ENCODE results near the gene ABO. TPM values are rescaled to one million over a fixed set of nuclear protein-coding genes. Genes with fewer than 3 reads are reported as not detected.

Gene ABO
- total RNA-seq, 2 experiments from 2014 or later = 0.19 to 0.31 TPM

GRCh38 chr9:133256136-133256461, 18.9 kb downstream of the ABO start:
- Mint-ChIP-seq H3K27ac (no peak overlapping the region), H3K9me3 (no peaks in the 10 kb centered on the region), H3K4me1 (ENCODE audit: low read depth) (peaks cover 7% of the 10 kb centered on the region), H3K27me3 (peaks cover 6% of the 10 kb centered on the region), H3K36me3 (ENCODE audit: low read depth) (no peaks in the 10 kb centered on the region), H3K4me3 (no peak overlapping the region)
- ChIA-PET CTCF (no interaction called here), POLR2A (no interaction called here)
- Histone ChIP-seq H3K4me3 (ENCODE audit: low read length) (no peak overlapping the region), H3K36me3 (ENCODE audit: insufficient read depth, low read length) (no peaks in the 10 kb centered on the region), H3K4me1 (ENCODE audit: insufficient read depth, low read length) (peaks cover 12% of the 10 kb centered on the region), H3K9me3 (ENCODE audit: control insufficient read depth in 1 of 2, insufficient read depth in 1 of 2, low read length in 2 of 2) (peaks cover 0 to 10% of the 10 kb centered on the region in 2 experiments), H3K27ac (ENCODE audit: low read depth in 1 of 2, low read length in 2 of 2) (no peak overlapping the region), H3K27me3 (ENCODE audit: control insufficient read depth in 1 of 2, insufficient read depth in 2 of 2, low read length in 2 of 2) (no peaks in the 10 kb centered on the region)
- no peak for TF ChIP-seq CTCF (IDR thresholded peaks at IDR 0.05)
- intact Hi-C loops (cut with DNase I, micrococcal nuclease) = no loop called here
- no peak for ATAC-seq (ENCODE audit: poor library complexity)
- no peak for DNase-seq

- ChIA-PET POLR2A (no interaction called here), CTCF (no interaction called here)
- H3K27ac ChIP-seq (ENCODE audit: low read depth in 1 of 2, low read length in 2 of 2) = no peak overlapping the region
- Mint-ChIP-seq H3K36me3 (ENCODE audit: low read depth) (no peaks in the 10 kb centered on the region), H3K27me3 (peaks cover 4% of the 10 kb centered on the region), H3K9me3 (no peaks in the 10 kb centered on the region), H3K27ac (no peak overlapping the region), H3K4me3 (no peak overlapping the region), H3K4me1 (ENCODE audit: low read depth) (peaks cover 7% of the 10 kb centered on the region)
- intact Hi-C loops (cut with DNase I, micrococcal nuclease) = no loop called here
- ATAC-seq (ENCODE audit: poor library complexity) (no peak), DNase-seq (no peak)
- H3K36me3 ChIP-seq (ENCODE audit: insufficient read depth, low read length) = no peaks in the 10 kb centered on the region
- H3K4me1 ChIP-seq (ENCODE audit: insufficient read depth, low read length) = peaks cover 12% of the 10 kb centered on the region
- no peaks in the 10 kb centered on the region for H3K27me3 ChIP-seq (ENCODE audit: control insufficient read depth in 1 of 2, insufficient read depth in 2 of 2, low read length in 2 of 2)
- no peak overlapping the region for H3K4me3 ChIP-seq (ENCODE audit: low read length)
- H3K9me3 ChIP-seq (ENCODE audit: control insufficient read depth in 1 of 2, insufficient read depth in 1 of 2, low read length in 2 of 2) = peaks cover 0 to 10% of the 10 kb centered on the region in 2 experiments
- no peak for TF ChIP-seq CTCF (IDR thresholded peaks at IDR 0.05)
Measured at GRCh38 chr9:133255371-133256135, 19.4 kb downstream of the ABO start.

- H3K36me3 Mint-ChIP-seq (ENCODE audit: low read depth) = no peaks in the 10 kb centered on the region
- POLR2A ChIA-PET = no interaction called here
- ATAC-seq (ENCODE audit: poor library complexity) (no peak), DNase-seq (no peak)
- Histone ChIP-seq H3K27me3 (ENCODE audit: control insufficient read depth in 1 of 2, insufficient read depth in 2 of 2, low read length in 2 of 2) (no peaks in the 10 kb centered on the region), H3K4me1 (ENCODE audit: insufficient read depth, low read length) (peaks cover 12% of the 10 kb centered on the region), H3K27ac (ENCODE audit: low read depth in 1 of 2, low read length in 2 of 2) (no peak overlapping the region), H3K36me3 (ENCODE audit: insufficient read depth, low read length) (no peaks in the 10 kb centered on the region), H3K9me3 (ENCODE audit: control insufficient read depth in 1 of 2, insufficient read depth in 1 of 2, low read length in 2 of 2) (peaks cover 0 to 10% of the 10 kb centered on the region in 2 experiments), H3K4me3 (ENCODE audit: low read length) (no peak overlapping the region)
- H3K4me3 Mint-ChIP-seq = no peak overlapping the region
- CTCF ChIA-PET = no interaction called here
- H3K4me1 Mint-ChIP-seq (ENCODE audit: low read depth) = peaks cover 7% of the 10 kb centered on the region
- H3K27ac Mint-ChIP-seq = no peak overlapping the region
- no peaks in the 10 kb centered on the region for H3K9me3 Mint-ChIP-seq
- no peaks in the 10 kb centered on the region for H3K27me3 Mint-ChIP-seq
- intact Hi-C loops (cut with DNase I, micrococcal nuclease) = no loop called here
- TF ChIP-seq CTCF (IDR thresholded peaks at IDR 0.05) = no peak
Measured at GRCh38 chr9:133254471-133254870, 20.5 kb downstream of the ABO start.

All from CD4-positive, alpha-beta T cell (primary cell).